B cell (primary cell): Measurements from ENCODE around the gene DNAH8. TPM values are rescaled to one million over a fixed set of nuclear protein-coding genes. Genes with fewer than 3 reads are reported as not detected.

Experiments
- ATAC-seq: fragments of 200-7000 bp; cut with Tn5 transposase; one replicate; pipeline ENCODE4 v1.10.0; 2021; ENCODE audit warnings: low read depth, mild to moderate bottlenecking, moderate number of reproducible peaks, moderate library complexity
- CTCF ChIA-PET: fragments of 350-600 bp; sonication (Branson Sonifier 250); formaldehyde crosslinking; loops from one replicate; lab custom pipeline; 2021; ENCODE audit warnings: antibody characterized with exemption, inconsistent platforms; lab: Charles Lee
- POLR2A ChIA-PET: fragments of 350-600 bp; sonication (Branson Sonifier 250); formaldehyde crosslinking; loops from one replicate; lab custom pipeline; 2021; ENCODE audit warnings: antibody characterized with exemption; lab: Charles Lee
- DNase-seq: peaks from one replicate; pipeline ENCODE4 v3.0.0; 2013
- H2AFZ ChIP-seq: 2 replicates; pipeline ENCODE4 v1.6.1; 2012; ENCODE audit warnings: mild to moderate bottlenecking, low read depth, low read length; ENCODE audit not compliant: insufficient read depth, poor library complexity, severe bottlenecking
- H3K27ac ChIP-seq, 2 donors: 1 replicate in 1 of 2; 2 replicates in 1 of 2; pipeline ENCODE4 v1.5.1; 2012 to 2013; ENCODE audit warnings: low read length in 2 of 2, mild to moderate bottlenecking in 2 of 2, moderate library complexity in 1 of 2
- H3K27me3 ChIP-seq, 4 experiments: fragments of 200-600 bp in 1 of 4; sonication (generic) in 1 of 4; replicated peaks in 1 of 4; 1 replicate in 2 of 4; 2 replicates in 2 of 4; pipeline versions ENCODE4 v1.6.1 to v1.7.0; 2013 to 2016; ENCODE audit warnings: low read length in 3 of 4, mild to moderate bottlenecking in 2 of 4, mixed read lengths in 1 of 4, moderate library complexity in 1 of 4; ENCODE audit not compliant: insufficient read depth in 4 of 4, control insufficient read depth in 3 of 4; ENCODE audit errors: control extremely low read depth in 1 of 4
- H3K36me3 ChIP-seq, 2 experiments: replicated peaks in 1 of 2; 1 replicate in 1 of 2; 2 replicates in 1 of 2; pipeline versions ENCODE4 v1.6.1 to v1.7.1; 2013; ENCODE audit warnings: low read length in 1 of 2; ENCODE audit not compliant: insufficient read depth in 2 of 2, control insufficient read depth in 1 of 2; ENCODE audit errors: control extremely low read depth in 1 of 2, extremely low read depth in 1 of 2
- H3K4me1 ChIP-seq, 2 donors: fragments of 200-600 bp in 1 of 2; sonication (generic) in 1 of 2; 1 replicate in 1 of 2; 2 replicates in 1 of 2; pipeline versions ENCODE4 v1.5.1 to v1.6.1; 2013 to 2017; ENCODE audit warnings: low read length in 2 of 2; ENCODE audit not compliant: control insufficient read depth in 2 of 2, insufficient read depth in 2 of 2
- H3K4me2 ChIP-seq: replicated peaks from 2 replicates; pipeline ENCODE3; 2012; ENCODE audit warnings: mild to moderate bottlenecking, low read depth, low read length; ENCODE audit not compliant: poor library complexity, severe bottlenecking
- H3K4me3 ChIP-seq, 5 experiments: fragments of 200-600 bp in 1 of 5; sonication (generic) in 1 of 5; 1 replicate in 3 of 5; 2 replicates in 2 of 5; pipeline versions ENCODE4 v1.5.1 to v1.7.0; 2011 to 2016; ENCODE audit warnings: low read length in 4 of 5, mild to moderate bottlenecking in 4 of 5, low read depth in 2 of 5, control low read depth in 1 of 5, moderate library complexity in 1 of 5; ENCODE audit not compliant: insufficient read depth in 1 of 5; ENCODE audit errors: control extremely low read depth in 1 of 5, extremely low read depth in 1 of 5
- H3K79me2 ChIP-seq: fragments of 200-600 bp; sonication (generic); one replicate; pipeline ENCODE4 v1.6.0; 2016; ENCODE audit warnings: low read length; ENCODE audit not compliant: control insufficient read depth, insufficient read depth
- H3K9ac ChIP-seq: fragments of 200-600 bp; sonication (generic); 2 replicates; pipeline ENCODE4 v1.6.1; 2017; ENCODE audit warnings: mild to moderate bottlenecking, low read length, moderate library complexity
- H3K9me3 ChIP-seq, 3 donors: one replicate each; pipeline versions ENCODE4 v1.6.1 to v1.7.1; 2013; ENCODE audit warnings: low read length in 2 of 3; ENCODE audit not compliant: control insufficient read depth in 2 of 3, insufficient read depth in 1 of 3; ENCODE audit errors: control extremely low read depth in 1 of 3
- H4K20me1 ChIP-seq: 2 replicates; pipeline ENCODE4 v1.6.0; 2012; ENCODE audit warnings: mild to moderate bottlenecking, low read length; ENCODE audit not compliant: insufficient read depth, control insufficient read depth, poor library complexity, severe bottlenecking
- H3K27ac Mint-ChIP-seq: one replicate; pipeline ENCODE4 v1.8.0; 2021; ENCODE audit warnings: mixed read lengths
- H3K27me3 Mint-ChIP-seq: one replicate; pipeline ENCODE4 v1.8.0; 2021; ENCODE audit warnings: mixed read lengths
- H3K4me1 Mint-ChIP-seq: one replicate; pipeline ENCODE4 v1.8.0; 2021; ENCODE audit warnings: mixed read lengths
- H3K4me3 Mint-ChIP-seq: one replicate; pipeline ENCODE4 v1.8.0; 2021; ENCODE audit warnings: mixed read lengths
- H3K9me3 Mint-ChIP-seq: one replicate; pipeline ENCODE4 v1.8.0; 2022; ENCODE audit warnings: mixed read lengths; ENCODE audit not compliant: insufficient read depth
- CTCF ChIP-seq: fragments of 200-600 bp; IDR thresholded peaks from one replicate; pipeline ENCODE4 v1.8.0; 2022; ENCODE audit warnings: antibody characterized with exemption, mild to moderate bottlenecking
- EZH2 ChIP-seq: IDR thresholded peaks from 2 replicates; pipeline ENCODE4 v1.6.1; 2012; ENCODE audit warnings: borderline replicate concordance, low read depth, mild to moderate bottlenecking, moderate library complexity, low read length; ENCODE audit not compliant: insufficient read depth, poor library complexity, severe bottlenecking
- WGBS: methylation state at CpG from one replicate; pipeline ENCODE4 v1.1.5; 2013; ENCODE audit warnings: missing lambda C conversion rate; ENCODE audit not compliant: insufficient coverage; 5-methylcytosine and 5-hydroxymethylcytosine counted together
- intact Hi-C: fragments of 100-400 bp; cut with micrococcal nuclease; formaldehyde crosslinking; loops from one replicate; pipeline ENCODE4 v1.10.0; 2022
- polyA plus RNA-seq: library from polyadenylated mRNA; depleted of rRNA; stranded (reverse); fragments of >200 nt; gene quantifications from 2 replicates; pipeline ENCODE4 v1.2.3, GENCODE V29; 2012
- total RNA-seq, 2 donors: library from RNA; stranded (reverse); fragments of 120-200 nt in 1 of 2; gene quantifications; 1 replicate in 1 of 2; 2 replicates in 1 of 2; pipeline versions ENCODE4 v1.2.3 to v1.2.4, GENCODE V29; 2013 to 2022

Gene DNAH8
- total and polyA plus RNA-seq, 2 donors (not counting 1 experiment from before 2014, with no cell fraction given) = 0.69 to 1.1 TPM

DNA sequence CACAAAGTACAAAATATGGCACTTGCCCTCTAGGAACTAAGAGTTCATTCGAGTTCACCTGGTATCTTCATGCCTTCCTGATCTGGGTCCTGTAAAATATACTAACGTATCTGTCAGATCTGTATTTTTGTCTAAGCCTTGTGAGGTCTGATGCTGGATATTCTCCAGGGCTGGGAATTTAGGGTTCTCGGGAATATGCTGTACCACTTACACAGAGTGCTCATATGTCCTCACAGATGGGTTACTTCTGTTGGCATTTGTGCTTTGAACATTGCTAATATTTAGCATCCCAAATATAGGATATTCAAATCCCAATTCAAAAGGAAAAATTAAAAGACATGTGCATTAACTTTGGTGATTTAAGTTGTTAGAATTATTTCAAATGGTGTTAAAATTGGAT lies 122.0 kb downstream of the DNAH8 start:
- CTCF ChIA-PET = no interaction called here
- Mint-ChIP-seq H3K27ac (no peak overlapping the region), H3K27me3 (no peaks in the 10 kb centered on the region), H3K4me1 (no peaks in the 10 kb centered on the region), H3K9me3 (no peaks in the 10 kb centered on the region), H3K4me3 (no peak overlapping the region)
- Histone ChIP-seq H4K20me1 (no peaks in the 10 kb centered on the region), H2AFZ (no peak overlapping the region), H3K27ac (no peak overlapping the region), H3K4me3 (no peak overlapping the region), H3K9ac (no peak overlapping the region), H3K4me2 (no peak overlapping the region), H3K36me3 (no peaks in the 10 kb centered on the region), H3K9me3 (no peaks in the 10 kb centered on the region), H3K79me2 (no peaks in the 10 kb centered on the region), H3K27me3 (no peaks in the 10 kb centered on the region), H3K4me1 (no peaks in the 10 kb centered on the region)
- DNase-seq = no peak
- intact Hi-C loops = no loop called here
- no peak for TF ChIP-seq EZH2
- TF ChIP-seq CTCF = no peak
- POLR2A ChIA-PET = no interaction called here
- no peak for ATAC-seq
- 90% methylated on average over 2 of the region's 3 CpGs for WGBS

GRCh38 chr6:38843798-38844197 lies 128.7 kb downstream of the DNAH8 start:
- H3K4me3 Mint-ChIP-seq = no peak overlapping the region
- CTCF ChIA-PET = no interaction called here
- Histone ChIP-seq H2AFZ (no peak overlapping the region), H3K4me2 (no peak overlapping the region), H3K36me3 (no peaks in the 10 kb centered on the region), H3K9ac (no peak overlapping the region), H3K27ac (no peak overlapping the region), H3K4me3 (no peak overlapping the region), H3K79me2 (no peaks in the 10 kb centered on the region), H4K20me1 (no peaks in the 10 kb centered on the region), H3K27me3 (no peaks in the 10 kb centered on the region), H3K4me1 (no peaks in the 10 kb centered on the region), H3K9me3 (no peaks in the 10 kb centered on the region)
- 100% methylated on average over 2 of the region's 3 CpGs for WGBS
- H3K27ac Mint-ChIP-seq = no peak overlapping the region
- H3K4me1 Mint-ChIP-seq = no peaks in the 10 kb centered on the region
- TF ChIP-seq EZH2 (no peak), CTCF (no peak)
- no peaks in the 10 kb centered on the region for H3K27me3 Mint-ChIP-seq
- intact Hi-C loops = no loop called here
- no peak for DNase-seq
- POLR2A ChIA-PET = no interaction called here
- ATAC-seq = no peak
- H3K9me3 Mint-ChIP-seq = no peaks in the 10 kb centered on the region
